K562 (cell line): ENCODE results near the gene ENDOV. TPM values are rescaled to one million over a fixed set of nuclear protein-coding genes. Genes with fewer than 3 reads are reported as not detected.

ENCODE experiments used
- ATAC-seq: fragments of 200-7000 bp; cut with Tn5 transposase; 3 replicates; pipeline ENCODE4 v1.9.1; 2020; ENCODE audit warnings: moderate library complexity
- BruUV-seq: library from RNA; stranded (reverse); fragments of 400-500 nt; replicated peaks from 2 replicates; lab custom pipeline; 2021; lab: Mats Ljungman, UMichigan
- CTCF ChIA-PET: fragments of 300-600 bp; formaldehyde crosslinking; extraction: SDS; loops from one replicate; lab custom pipeline; 2021; ENCODE audit warnings: low intra/inter-chr PET ratio; lab: Yijun Ruan, JAX
- POLR2A ChIA-PET: fragments of 300-600, 350-650 bp; sonication (Branson Sonifier 250); formaldehyde crosslinking; extraction: SDS; loops from one replicate; lab custom pipeline; 2021; ENCODE audit warnings: antibody characterized with exemption, inconsistent platforms; lab: Yijun Ruan, JAX
- DNase-seq, 4 experiments: peaks; one replicate each; pipeline versions ENCODE4 v3.0.0 to v3.0.0-alpha.2; 2011 to 2018; ENCODE audit warnings: low spot score in 3 of 4, mixed read lengths in 3 of 4; ENCODE audit errors: extremely low read depth in 1 of 4
- FAIRE-seq: peaks from 2 replicates; lab custom pipeline; 2011; peaks lifted over from hg19 to GRCh38; lab: Jason Lieb, UNC
- H2AFZ ChIP-seq: 2 replicates; pipeline ENCODE4 v1.6.0; 2011; ENCODE audit warnings: low read depth, low read length, control low read depth, inconsistent platforms
- H3K27ac ChIP-seq: fragments of 200-600 bp; 3 replicates; pipeline ENCODE4 v1.8.0; 2011; ENCODE audit warnings: low read depth, mild to moderate bottlenecking, control low read depth, inconsistent platforms, low read length, moderate library complexity, mixed read lengths; ENCODE audit errors: extremely low read depth
- H3K27me3 ChIP-seq, 2 experiments: fragments of 300-600 bp in 1 of 2; 2 replicates in 1 of 2; 3 replicates in 1 of 2; pipeline versions ENCODE4 v1.6.0 to v1.8.0; 2011; ENCODE audit warnings: inconsistent platforms in 2 of 2, low read length in 2 of 2, mild to moderate bottlenecking in 1 of 2, mixed read lengths in 1 of 2, moderate library complexity in 1 of 2; ENCODE audit not compliant: control insufficient read depth in 2 of 2, insufficient read depth in 2 of 2
- H3K36me3 ChIP-seq: fragments of 300-600 bp; 3 replicates; pipeline ENCODE4 v1.8.0; 2011; ENCODE audit warnings: mild to moderate bottlenecking, low read length, inconsistent platforms; ENCODE audit not compliant: control insufficient read depth, insufficient read depth
- H3K4me1 ChIP-seq, 2 experiments: fragments of 200-600 bp in 1 of 2; replicated peaks in 1 of 2; 2 replicates in 1 of 2; 3 replicates in 1 of 2; pipeline versions ENCODE4 v1.5.1 to v1.8.0; 2011; ENCODE audit warnings: inconsistent platforms in 2 of 2, low read length in 2 of 2, mild to moderate bottlenecking in 1 of 2, mixed read lengths in 1 of 2, moderate library complexity in 1 of 2; ENCODE audit not compliant: control insufficient read depth in 2 of 2, insufficient read depth in 2 of 2
- H3K4me2 ChIP-seq: 2 replicates; pipeline ENCODE4 v1.6.1; 2011; ENCODE audit warnings: low read length, control low read depth, inconsistent platforms, mixed read lengths; ENCODE audit not compliant: insufficient read depth
- H3K4me3 ChIP-seq: fragments of 200-600 bp; sonication (generic), shearing (Covaris generic); 2 replicates; pipeline ENCODE4 v1.5.1; 2016; ENCODE audit warnings: control low read depth, inconsistent platforms
- H3K79me2 ChIP-seq: fragments of 200-600 bp; 3 replicates; pipeline ENCODE4 v1.8.0; 2011; ENCODE audit warnings: low read length, inconsistent platforms; ENCODE audit not compliant: control insufficient read depth, insufficient read depth
- H3K9ac ChIP-seq, 2 experiments: 2 replicates each; pipeline versions ENCODE4 v1.6.0 to v1.6.1; 2011; ENCODE audit warnings: low read depth in 2 of 2, low read length in 2 of 2, control low read depth in 1 of 2, inconsistent platforms in 1 of 2, mild to moderate bottlenecking in 1 of 2, mixed read lengths in 1 of 2; ENCODE audit not compliant: insufficient read depth in 1 of 2
- H3K9me1 ChIP-seq: one replicate; pipeline ENCODE4 v1.6.0; 2011; ENCODE audit warnings: inconsistent platforms, mild to moderate bottlenecking, low read length, moderate library complexity; ENCODE audit not compliant: control insufficient read depth, insufficient read depth
- H3K9me3 ChIP-seq: replicated peaks from 2 replicates; pipeline ENCODE4 v1.5.1; 2011; ENCODE audit warnings: low read depth, low read length, inconsistent platforms; ENCODE audit not compliant: control insufficient read depth, insufficient read depth
- H4K20me1 ChIP-seq: replicated peaks from 2 replicates; pipeline ENCODE4 v1.6.1; 2011; ENCODE audit warnings: low read length, inconsistent platforms, mixed read lengths; ENCODE audit not compliant: control insufficient read depth, insufficient read depth
- BDP1 ChIP-seq: IDR thresholded peaks from 3 replicates; pipeline ENCODE4 v1.6.1; 2011; ENCODE audit not compliant: insufficient read length, insufficient read depth
- BHLHE40 ChIP-seq: IDR thresholded peaks from 2 replicates; pipeline ENCODE4 v1.6.1; 2011; ENCODE audit warnings: low read length, improper control_type of control experiment
- CC2D1A ChIP-seq: fragments of 450-650 bp; IDR thresholded peaks from 2 replicates; pipeline ENCODE4 v1.6.1; 2017; ENCODE audit warnings: mild to moderate bottlenecking
- MXI1 ChIP-seq: IDR thresholded peaks from 2 replicates; pipeline ENCODE4 v1.6.1; 2011; ENCODE audit warnings: low read depth, mild to moderate bottlenecking, improper control_type of control experiment, low read length
- NCOA6 ChIP-seq: fragments of 450-650 bp; IDR thresholded peaks from 2 replicates; pipeline ENCODE4 v1.6.1; 2017; ENCODE audit warnings: mild to moderate bottlenecking
- PRDM10 ChIP-seq: fragments of 450-650 bp; IDR thresholded peaks from 2 replicates; pipeline ENCODE4 v1.6.1; 2018; ENCODE audit not compliant: partially characterized antibody
- RBM39 ChIP-seq: fragments of 200-400 bp; formaldehyde crosslinking; optimal IDR thresholded peaks from 2 replicates; pipeline ENCODE3; 2018; ENCODE audit warnings: low read depth, low read length
- ZKSCAN8 ChIP-seq: fragments of 200-800 bp; sonication (Bioruptor generic); IDR thresholded peaks from 2 replicates; pipeline ENCODE4 v1.6.1; 2016; ENCODE audit warnings: missing genetic modification characterization, missing compliant biosample characterization
- WGBS: fragments of 100-300 bp; shearing (Covaris generic); methylation state at CpG from one replicate; pipeline ENCODE4 v1.1.6; 2016; ENCODE audit warnings: low coverage, mixed read lengths; ENCODE audit not compliant: insufficient coverage; ENCODE audit errors: missing lambda C conversion rate; 5-methylcytosine and 5-hydroxymethylcytosine counted together
- in situ Hi-C: fragments of 300-500 bp; cut with MboI; formaldehyde crosslinking; loops from 4 replicates; pipeline ENCODE4 v1.15.0; 2018; ENCODE audit warnings: inconsistent platforms, mixed read lengths
- intact Hi-C: fragments of 100-400 bp; cut with micrococcal nuclease; formaldehyde crosslinking; loops from 2 replicates; pipeline ENCODE4 v1.14.2; 2022
- polyA plus RNA-seq, 8 experiments: library from polyadenylated mRNA; depleted of rRNA in 4 of 8; stranded (reverse) in 5 of 8; unstranded in 3 of 8; fragments of >200 nt; fragmentation: Nextera tagmentation in 2 of 8; fragmentation: Illumina TruSeq in 1 of 8; extraction: Ambion mirVana in 2 of 8; extraction: Trizol in 1 of 8; gene quantifications; 2 replicates each; pipeline versions ENCODE4 v1.2.1 to v1.2.3, GENCODE V29; 2011 to 2014; ENCODE audit warnings: inconsistent platforms in 1 of 8, missing spikeins in 1 of 8
- total RNA-seq, 7 experiments: library from RNA; depleted of rRNA in 6 of 7; stranded (reverse); fragments of >200 nt in 6 of 7; fragmentation: Illumina TruSeq in 2 of 7; extraction: Trizol in 2 of 7; gene quantifications; 2 replicates each; pipeline versions ENCODE4 v1.2.1 to v1.2.3, GENCODE V29; 2011 to 2021; ENCODE audit warnings: low replicate concordance in 1 of 7

Gene ENDOV
- total and polyA plus RNA-seq, 9 of the 15 experiments (the other 6 are each of a cell fraction or from before 2014, with no cell fraction given) = 1.2 to 8.2 (median 3.7) TPM

- peak overlapping the region in 1 of 2 experiments; percentile 10; a peak in 1 of 4 replicates for H3K9ac ChIP-seq
- no peaks in the 10 kb centered on the region for H3K79me2 ChIP-seq
- no peaks in the 10 kb centered on the region for H3K36me3 ChIP-seq
- in situ Hi-C loops (loop anchor here (5.0 kb wide), 2 partner anchors 149 to 554 kb away; no protein-coding TSS in a partner anchor), intact Hi-C loops (loop anchor here (5.0 kb wide), 2 partner anchors 224 to 554 kb away; no protein-coding TSS in a partner anchor)
- H3K4me2 ChIP-seq = no peak overlapping the region
- 13% methylated on average over 10 of the region's 12 CpGs for WGBS
- ATAC-seq (no peak), FAIRE-seq (no peak), DNase-seq (no peak)
- H3K27ac ChIP-seq = no peak overlapping the region
- H3K9me1 ChIP-seq = no peaks in the 10 kb centered on the region
- no peaks in the 10 kb centered on the region for H3K9me3 ChIP-seq
- H4K20me1 ChIP-seq = peaks cover 44% of the 10 kb centered on the region
- peaks cover 0 to 53% of the 10 kb centered on the region in 2 experiments; a peak in 2 of 5 replicates for H3K4me1 ChIP-seq
- H2AFZ ChIP-seq = no peak overlapping the region
- H3K27me3 ChIP-seq = peaks cover 27 to 99% of the 10 kb centered on the region in 2 experiments; a peak in 4 of 5 replicates
- H3K4me3 ChIP-seq = no peak overlapping the region
- CTCF ChIA-PET = no interaction called here
- POLR2A ChIA-PET = interaction anchor here (0.6 to 0.7 kb wide), 3 partner anchors 116 to 963 kb away, joined by 3 read pairs; partner anchors contain the start of gene RPTOR
- BruUV-seq = no TSS peak
- TF ChIP-seq NCOA6 (no peak), MXI1 (no peak), RBM39 (no peak), ZKSCAN8 (CRISPR knock-in tag) (no peak), BHLHE40 (no peak), CC2D1A (no peak), PRDM10 (no peak), BDP1 (no peak)
Measured at GRCh38 chr17:80428363-80428762, 13.4 kb downstream of the ENDOV start.
